CD14-positive monocyte (primary cell): ENCODE measurements around the gene CNOT2. TPM values are rescaled to one million over a fixed set of nuclear protein-coding genes. Genes with fewer than 3 reads are reported as not detected.

Experiments used
- DNase-seq, 3 donors: peaks; one replicate each; pipeline ENCODE4 v3.0.0-alpha.2; 2011 to 2022
- H2AFZ ChIP-seq: 2 replicates; pipeline ENCODE4 v1.6.0; 2012; ENCODE audit warnings: mild to moderate bottlenecking, low read depth, low read length, inconsistent platforms; ENCODE audit not compliant: insufficient read depth, poor library complexity, severe bottlenecking
- H3K27ac ChIP-seq, 2 donors: 1 replicate in 1 of 2; 2 replicates in 1 of 2; pipeline ENCODE4 v1.5.1; 2012 to 2013; ENCODE audit warnings: low read length in 2 of 2, control low read depth in 1 of 2, inconsistent platforms in 1 of 2, low read depth in 1 of 2, mild to moderate bottlenecking in 1 of 2
- H3K27me3 ChIP-seq, 2 donors: one replicate each; pipeline versions ENCODE4 v1.6.0 to v1.6.1; 2011 to 2013; ENCODE audit warnings: low read length in 2 of 2; ENCODE audit not compliant: control insufficient read depth in 2 of 2, insufficient read depth in 2 of 2
- H3K36me3 ChIP-seq, 2 donors: replicated peaks in 1 of 2; 1 replicate in 1 of 2; 2 replicates in 1 of 2; pipeline versions ENCODE4 v1.5.1 to v1.6.1; 2012 to 2013; ENCODE audit warnings: low read length in 2 of 2, control low read depth in 1 of 2, inconsistent platforms in 1 of 2, mild to moderate bottlenecking in 1 of 2; ENCODE audit not compliant: insufficient read depth in 2 of 2, control insufficient read depth in 1 of 2
- H3K4me1 ChIP-seq, 2 donors: 1 replicate in 1 of 2; 2 replicates in 1 of 2; pipeline versions ENCODE4 v1.5.1 to v1.6.1; 2012 to 2013; ENCODE audit warnings: low read length in 2 of 2, control low read depth in 1 of 2, inconsistent platforms in 1 of 2, mild to moderate bottlenecking in 1 of 2, moderate library complexity in 1 of 2; ENCODE audit not compliant: insufficient read depth in 2 of 2, control insufficient read depth in 1 of 2
- H3K4me2 ChIP-seq: replicated peaks from 2 replicates; pipeline ENCODE3; 2012; ENCODE audit warnings: low read length, moderate library complexity, mild to moderate bottlenecking; ENCODE audit not compliant: poor library complexity, severe bottlenecking; ENCODE audit errors: extremely low read depth
- H3K4me3 ChIP-seq, 3 experiments: fragments of 200-600 bp in 1 of 3; sonication (generic) in 1 of 3; replicated peaks in 1 of 3; 1 replicate in 2 of 3; 2 replicates in 1 of 3; pipeline ENCODE4 v1.5.1; 2011 to 2013; ENCODE audit warnings: low read length in 3 of 3, mild to moderate bottlenecking in 3 of 3, control low read depth in 2 of 3, low read depth in 2 of 3, inconsistent platforms in 1 of 3, moderate library complexity in 1 of 3
- H3K79me2 ChIP-seq: 2 replicates; pipeline ENCODE4 v1.6.0; 2012; ENCODE audit warnings: mild to moderate bottlenecking, control low read depth, inconsistent platforms, low read length, moderate library complexity; ENCODE audit not compliant: insufficient read depth
- H3K9ac ChIP-seq: 2 replicates; pipeline ENCODE4 v1.6.0; 2017; ENCODE audit warnings: low read length, mild to moderate bottlenecking; ENCODE audit not compliant: insufficient read depth, poor library complexity, severe bottlenecking
- H3K9me3 ChIP-seq, 2 donors: replicated peaks in 1 of 2; 1 replicate in 1 of 2; 2 replicates in 1 of 2; pipeline versions ENCODE4 v1.5.1 to v1.6.1; 2012 to 2013; ENCODE audit warnings: low read length in 2 of 2, control low read depth in 1 of 2; ENCODE audit not compliant: control insufficient read depth in 1 of 2, insufficient read depth in 1 of 2
- H4K20me1 ChIP-seq: 2 replicates; pipeline ENCODE4 v1.6.0; 2012; ENCODE audit warnings: mild to moderate bottlenecking, low read length, control low read depth, moderate library complexity; ENCODE audit not compliant: insufficient read depth
- H3K27ac Mint-ChIP-seq, 7 donors: one replicate each; pipeline ENCODE4 v1.8.0; 2020; ENCODE audit warnings: mild to moderate bottlenecking in 7 of 7, mixed read lengths in 7 of 7, moderate library complexity in 6 of 7, inconsistent platforms in 2 of 7
- H3K27me3 Mint-ChIP-seq, 3 donors: one replicate each; pipeline ENCODE4 v1.8.0; 2021 to 2022; ENCODE audit warnings: low read depth in 3 of 3, mild to moderate bottlenecking in 3 of 3, mixed read lengths in 3 of 3, moderate library complexity in 3 of 3, inconsistent platforms in 1 of 3
- H3K36me3 Mint-ChIP-seq, 2 donors: one replicate each; pipeline ENCODE4 v1.8.0; 2020; ENCODE audit warnings: mixed read lengths in 2 of 2, inconsistent platforms in 1 of 2, mild to moderate bottlenecking in 1 of 2
- H3K4me1 Mint-ChIP-seq: one replicate; pipeline ENCODE4 v1.8.0; 2020; ENCODE audit warnings: mild to moderate bottlenecking, mixed read lengths
- H3K4me3 Mint-ChIP-seq, 2 donors: one replicate each; pipeline ENCODE4 v1.8.0; 2020; ENCODE audit warnings: mild to moderate bottlenecking in 2 of 2, mixed read lengths in 2 of 2, moderate library complexity in 1 of 2
- H3K9me3 Mint-ChIP-seq, 7 donors: one replicate each; pipeline ENCODE4 v1.8.0; 2020 to 2022; ENCODE audit warnings: mixed read lengths in 7 of 7, mild to moderate bottlenecking in 6 of 7, moderate library complexity in 6 of 7, inconsistent platforms in 2 of 7
- CTCF ChIP-seq: fragments of 200-600 bp; IDR thresholded peaks from one replicate; pipeline ENCODE4 v1.8.0; 2022; ENCODE audit warnings: antibody characterized with exemption, mild to moderate bottlenecking
- WGBS: methylation state at CpG from one replicate; pipeline ENCODE4 v1.1.5; 2013; ENCODE audit warnings: missing lambda C conversion rate; ENCODE audit not compliant: insufficient coverage; 5-methylcytosine and 5-hydroxymethylcytosine counted together
- intact Hi-C, 2 donors: fragments of 100-400 bp; cut with micrococcal nuclease; formaldehyde crosslinking; loops; one replicate each; pipeline versions ENCODE4 v1.15.0 to v1.15.1; 2023
- polyA plus RNA-seq, 3 donors: library from polyadenylated mRNA; depleted of rRNA in 1 of 3; unstranded in 2 of 3; stranded (reverse) in 1 of 3; fragments of 300-500 nt in 2 of 3; fragments of >200 nt in 1 of 3; fragmentation: Illumina TruSeq in 2 of 3; gene quantifications; 1 replicate in 2 of 3; 2 replicates in 1 of 3; pipeline ENCODE4 v1.2.3, GENCODE V29; 2012 to 2021

Gene CNOT2
- polyA plus RNA-seq, 3 donors = 49.8 to 77.2 (median 72.7) TPM

GRCh38 chr12:70364695-70365397, 121.6 kb downstream of the CNOT2 start:
- peaks cover 42 to 58% (median 56%) of the 10 kb centered on the region in 3 donors for H3K27me3 Mint-ChIP-seq
- no peak overlapping the region for H3K27ac Mint-ChIP-seq
- peaks cover 55 to 63% of the 10 kb centered on the region in 2 donors for H3K27me3 ChIP-seq
- H3K4me1 ChIP-seq = peaks cover 18 to 22% of the 10 kb centered on the region in 2 donors
- peak overlapping the region; percentile 78 to 90 (median 86) for H3K4me3 ChIP-seq
- 10% methylated on average over 4 of the region's 16 CpGs for WGBS
- peak overlapping the region; percentile 99 for H3K4me2 ChIP-seq
- DNase-seq = no peak
- H4K20me1 ChIP-seq = no peaks in the 10 kb centered on the region
- no peak overlapping the region for H3K9ac ChIP-seq
- TF ChIP-seq CTCF = no peak
- H3K27ac ChIP-seq = no peak overlapping the region
- H3K9me3 Mint-ChIP-seq = peaks cover 0 to 11% (median 2%) of the 10 kb centered on the region in 7 donors
- intact Hi-C loops = no loop called here
- peaks cover 30% of the 10 kb centered on the region for H3K4me1 Mint-ChIP-seq
- H3K9me3 ChIP-seq = peaks cover 0 to 10% of the 10 kb centered on the region in 2 donors
- H2AFZ ChIP-seq = peak overlapping the region; percentile 79
- H3K36me3 ChIP-seq = no peaks in the 10 kb centered on the region
- peak overlapping the region; percentile 84 to 92 for H3K4me3 Mint-ChIP-seq
- H3K36me3 Mint-ChIP-seq = peaks cover 2 to 9% of the 10 kb centered on the region in 2 donors
- H3K79me2 ChIP-seq = no peaks in the 10 kb centered on the region

GRCh38 chr12:70365398-70365647, 122.1 kb downstream of the CNOT2 start:
- no peaks in the 10 kb centered on the region for H3K79me2 ChIP-seq
- H2AFZ ChIP-seq = peak overlapping the region; percentile 79
- no peaks in the 10 kb centered on the region for H3K36me3 ChIP-seq
- DNase-seq = no peak
- no peak overlapping the region for H3K9ac ChIP-seq
- H3K9me3 ChIP-seq = peaks cover 0 to 10% of the 10 kb centered on the region in 2 donors
- H3K4me1 ChIP-seq = peaks cover 18 to 22% of the 10 kb centered on the region in 2 donors
- peaks cover 0 to 11% (median 2%) of the 10 kb centered on the region in 7 donors for H3K9me3 Mint-ChIP-seq
- H3K27ac Mint-ChIP-seq = peak overlapping the region in 1 of 7 donors; percentile 50
- peak overlapping the region; percentile 84 to 92 for H3K4me3 Mint-ChIP-seq
- H3K36me3 Mint-ChIP-seq = peaks cover 2 to 9% of the 10 kb centered on the region in 2 donors
- peak overlapping the region; percentile 78 to 90 (median 86) for H3K4me3 ChIP-seq
- H3K27me3 Mint-ChIP-seq = peaks cover 42 to 61% (median 59%) of the 10 kb centered on the region in 3 donors
- H4K20me1 ChIP-seq = no peaks in the 10 kb centered on the region
- H3K4me1 Mint-ChIP-seq = peaks cover 27% of the 10 kb centered on the region
- no peak for TF ChIP-seq CTCF
- intact Hi-C loops = no loop called here
- peaks cover 55 to 63% of the 10 kb centered on the region in 2 donors for H3K27me3 ChIP-seq
- peak overlapping the region; percentile 99 for H3K4me2 ChIP-seq
- 1% methylated on average over 6 of the region's 6 CpGs for WGBS
- H3K27ac ChIP-seq = no peak overlapping the region
